ENCODE measurements around the gene MLIP. TPM values are rescaled to one million over a fixed set of nuclear protein-coding genes. Genes with fewer than 3 reads are reported as not detected.

The MLIP gene
- total RNA-seq, 2 donors from 2014 or later, result under 0.01 to 0.33 TPM

DNA sequence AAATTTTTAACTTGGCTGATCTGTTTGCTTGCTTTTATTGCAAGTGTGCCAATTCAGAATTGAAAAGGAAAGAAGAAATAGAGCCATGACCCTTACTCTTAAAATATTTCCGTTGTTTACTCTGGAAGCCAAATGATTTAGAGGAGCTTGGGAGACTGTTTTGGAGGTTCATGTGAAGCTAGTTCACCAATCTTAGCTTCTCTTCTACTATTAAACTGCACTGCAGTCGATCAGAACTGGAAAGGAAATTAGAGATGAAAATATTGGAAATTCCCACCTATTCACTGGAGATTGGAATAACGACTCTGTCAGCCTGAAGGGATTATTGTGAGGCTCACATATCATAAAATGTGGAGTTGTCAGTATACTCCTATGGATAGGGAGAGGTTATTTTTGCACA is 81.8 kb downstream of the MLIP start:
- Histone ChIP-seq H3K36me3 (replicated peaks in 1 of 2; ENCODE audit: insufficient read depth in 1 of 2, low read depth in 2 of 2) (no peaks in the 10 kb centered on the region), H3K4me3 (no peak overlapping the region), H3K4me1 (no peaks in the 10 kb centered on the region), H3K9me3 (no peaks in the 10 kb centered on the region), H3K27ac (no peak overlapping the region), H3K27me3 (no peaks in the 10 kb centered on the region)
- intact Hi-C loops (cut with DNase I), result no loop called here
- WGBS, 2 donors, result 54 to 67% methylated on average over 3 of the region's 3 CpGs
- no peak for DNase-seq
- ATAC-seq, result no peak
- TF ChIP-seq CTCF (IDR thresholded peaks at IDR 0.05), result no peak
- TF ChIP-seq POLR2A (IDR thresholded peaks at IDR 0.05), result no peak

GRCh38 chr6:54193560-54193959 is 82.3 kb downstream of the MLIP start:
- ATAC-seq, result no peak
- Histone ChIP-seq H3K27me3 (no peaks in the 10 kb centered on the region), H3K4me1 (no peaks in the 10 kb centered on the region), H3K36me3 (replicated peaks in 1 of 2; ENCODE audit: insufficient read depth in 1 of 2, low read depth in 2 of 2) (no peaks in the 10 kb centered on the region), H3K4me3 (no peak overlapping the region), H3K9me3 (no peaks in the 10 kb centered on the region), H3K27ac (no peak overlapping the region)
- intact Hi-C loops (cut with DNase I), result no loop called here
- WGBS, 2 donors, result 42 to 59% methylated on average over 3 of the region's 3 CpGs
- DNase-seq, result no peak
- TF ChIP-seq CTCF (IDR thresholded peaks at IDR 0.05) (no peak), POLR2A (IDR thresholded peaks at IDR 0.05) (no peak)

DNA sequence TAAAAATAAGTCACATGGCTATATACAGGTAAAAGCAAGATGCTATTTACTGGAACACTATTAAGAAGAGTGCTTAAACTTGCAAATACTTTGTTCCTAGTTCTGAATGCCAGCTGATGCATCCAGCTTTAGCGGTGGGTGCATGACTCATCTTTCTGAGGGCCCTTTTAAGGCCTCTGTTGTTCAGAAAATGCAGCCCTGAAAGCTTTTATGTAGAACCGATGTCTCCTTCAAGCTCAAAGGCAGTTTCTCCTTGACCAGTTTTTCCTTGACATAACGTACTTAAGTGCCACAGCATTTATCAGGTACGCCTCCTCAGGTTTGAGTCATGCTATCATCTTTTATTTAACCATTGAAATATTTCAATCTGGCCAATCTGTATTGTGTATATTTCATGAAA is 82.8 kb downstream of the MLIP start:
- DNase-seq, result no peak
- H3K4me3 ChIP-seq, result no peak overlapping the region
- H3K4me1 ChIP-seq, result no peaks in the 10 kb centered on the region
- no peaks in the 10 kb centered on the region for H3K27me3 ChIP-seq
- intact Hi-C loops (cut with DNase I), result no loop called here
- TF ChIP-seq POLR2A (IDR thresholded peaks at IDR 0.05) (no peak), CTCF (IDR thresholded peaks at IDR 0.05) (no peak)
- ATAC-seq, result no peak
- H3K36me3 ChIP-seq (replicated peaks in 1 of 2; ENCODE audit: insufficient read depth in 1 of 2, low read depth in 2 of 2), result no peaks in the 10 kb centered on the region
- H3K27ac ChIP-seq, result no peak overlapping the region
- 50 to 56% methylated on average over 4 of the region's 4 CpGs for WGBS, 2 donors
- no peaks in the 10 kb centered on the region for H3K9me3 ChIP-seq

- no peaks in the 10 kb centered on the region for H3K36me3 ChIP-seq (replicated peaks in 1 of 2; ENCODE audit: insufficient read depth in 1 of 2, low read depth in 2 of 2)
- WGBS, 2 donors, result 56 to 58% methylated on average over 3 of the region's 3 CpGs
- H3K27ac ChIP-seq, result no peak overlapping the region
- H3K27me3 ChIP-seq, result no peaks in the 10 kb centered on the region
- no peak for TF ChIP-seq POLR2A (IDR thresholded peaks at IDR 0.05)
- no peaks in the 10 kb centered on the region for H3K4me1 ChIP-seq
- intact Hi-C loops (cut with DNase I), result no loop called here
- DNase-seq (no peak), ATAC-seq (no peak)
- H3K9me3 ChIP-seq, result no peaks in the 10 kb centered on the region
- H3K4me3 ChIP-seq, result no peak overlapping the region
These were observed 84.4 kb downstream of the MLIP start for GRCh38 chr6:54195637-54196036.

- TF ChIP-seq CTCF (IDR thresholded peaks at IDR 0.05) (no peak), POLR2A (IDR thresholded peaks at IDR 0.05) (no peak)
- Histone ChIP-seq H3K27me3 (no peaks in the 10 kb centered on the region), H3K4me3 (no peak overlapping the region), H3K27ac (no peak overlapping the region), H3K36me3 (replicated peaks in 1 of 2; ENCODE audit: insufficient read depth in 1 of 2, low read depth in 2 of 2) (no peaks in the 10 kb centered on the region), H3K4me1 (no peaks in the 10 kb centered on the region), H3K9me3 (no peaks in the 10 kb centered on the region)
- ATAC-seq (no peak), DNase-seq (no peak)
- 59 to 64% methylated on average over 3 of the region's 3 CpGs for WGBS, 2 donors
- intact Hi-C loops (cut with DNase I), result no loop called here
These were observed 85.7 kb downstream of the MLIP start for GRCh38 chr6:54196905-54197304.

Data from body of pancreas (tissue), 4 donors.